ENCODE results near the gene PCBP3.
"Not testable (repeated sequence)": the region's sequence is repeated elsewhere in the genome, so short reads cannot be mapped to it uniquely, and the experiment has no call there.

PCBP3 gene

GRCh38 chr21:45883090-45883489 is 239.6 kb downstream of the PCBP3 start:
- in situ Hi-C loops (cut with HindIII; ENCODE audit: low sequenced_read_pairs): loop anchor here (5.0 kb wide), 1 partner anchor 34 kb away; no protein-coding TSS in a partner anchor

GRCh38 chr21:45885597-45885929 is 242.0 kb downstream of the PCBP3 start:
- in situ Hi-C loops (cut with HindIII; ENCODE audit: low sequenced_read_pairs): no loop called here

- in situ Hi-C loops (cut with HindIII; ENCODE audit: low sequenced_read_pairs): not testable (repeated sequence)
Measured at GRCh38 chr21:45885930-45886601, 242.5 kb downstream of the PCBP3 start.

- in situ Hi-C loops (cut with HindIII; ENCODE audit: low sequenced_read_pairs): no loop called here
Measured at GRCh38 chr21:45886610-45887026, 243.1 kb downstream of the PCBP3 start.

GRCh38 chr21:45887120-45887611 is 243.6 kb downstream of the PCBP3 start:
- in situ Hi-C loops (cut with HindIII; ENCODE audit: low sequenced_read_pairs): no loop called here

- in situ Hi-C loops (cut with HindIII; ENCODE audit: low sequenced_read_pairs): no loop called here
Measured at GRCh38 chr21:45887788-45888187, 244.3 kb downstream of the PCBP3 start.

- in situ Hi-C loops (cut with HindIII; ENCODE audit: low sequenced_read_pairs): no loop called here
Measured at GRCh38 chr21:45888386-45889009, 245.0 kb downstream of the PCBP3 start.

GRCh38 chr21:45889256-45889655 is 245.7 kb downstream of the PCBP3 start:
- in situ Hi-C loops (cut with HindIII; ENCODE audit: low sequenced_read_pairs): no loop called here

GRCh38 chr21:45889961-45890360 is 246.4 kb downstream of the PCBP3 start:
- in situ Hi-C loops (cut with HindIII; ENCODE audit: low sequenced_read_pairs): no loop called here

GRCh38 chr21:45891388-45892155 is 248.0 kb downstream of the PCBP3 start:
- in situ Hi-C loops (cut with HindIII; ENCODE audit: low sequenced_read_pairs): no loop called here

GRCh38 chr21:45892156-45892915 is 248.8 kb downstream of the PCBP3 start:
- in situ Hi-C loops (cut with HindIII; ENCODE audit: low sequenced_read_pairs): no loop called here

- in situ Hi-C loops (cut with HindIII; ENCODE audit: low sequenced_read_pairs): no loop called here
Measured at GRCh38 chr21:45892916-45893739, 249.6 kb downstream of the PCBP3 start.

- in situ Hi-C loops (cut with HindIII; ENCODE audit: low sequenced_read_pairs): no loop called here
Measured at GRCh38 chr21:45893740-45894449, 250.4 kb downstream of the PCBP3 start.

GRCh38 chr21:45894450-45894825 is 250.9 kb downstream of the PCBP3 start:
- in situ Hi-C loops (cut with HindIII; ENCODE audit: low sequenced_read_pairs): no loop called here

GRCh38 chr21:45894906-45895777 is 251.6 kb downstream of the PCBP3 start:
- in situ Hi-C loops (cut with HindIII; ENCODE audit: low sequenced_read_pairs): no loop called here

- in situ Hi-C loops (cut with HindIII; ENCODE audit: low sequenced_read_pairs): no loop called here
Measured at GRCh38 chr21:45895778-45896370, 252.3 kb downstream of the PCBP3 start.

GRCh38 chr21:45896431-45896830 is 252.9 kb downstream of the PCBP3 start:
- in situ Hi-C loops (cut with HindIII; ENCODE audit: low sequenced_read_pairs): not testable (repeated sequence)

All from endothelial cell of hepatic sinusoid (primary cell).